ENCODE results near the gene PEX7.

- no peak for TF ChIP-seq POLR2A (IDR thresholded peaks at IDR 0.05)
- no peak for TF ChIP-seq CTCF (IDR thresholded peaks at IDR 0.05)
Observed at GRCh38 chr6:136961848-136962247, 139.5 kb downstream of the PEX7 start.
